ENCODE measurements around the gene GSX1.
A peak's percentile ranks its signal among the peaks of the same experiment; 100 is the strongest.
"Not testable (repeated sequence)": the region's sequence is repeated elsewhere in the genome, so short reads cannot be mapped to it uniquely, and the experiment has no call there.

The GSX1 gene

GRCh38 chr13:27792393-27793218 lies at the start of gene GSX1:
GSX1 (plus strand) TSS chr13:27792483; CDS start chr13:27792691, 208 bp downstream.
- TF ChIP-seq JUND (IDR thresholded peaks at IDR 0.05; ENCODE audit: low read depth) = no peak
- DNase-seq (ENCODE audit: low read depth in 1 of 2, low spot score in 1 of 2) = no peak
- in situ Hi-C loops (cut with HindIII; ENCODE audit: low pct_unique_long_range_greater_than_20kb, low sequenced_read_pairs) = no loop called here

GRCh38 chr13:27744801-27745200 lies 47.5 kb upstream of the GSX1 start:
- in situ Hi-C loops (cut with HindIII; ENCODE audit: low pct_unique_long_range_greater_than_20kb, low sequenced_read_pairs) = no loop called here
- no peak for TF ChIP-seq JUND (IDR thresholded peaks at IDR 0.05; ENCODE audit: low read depth)
- no peak for DNase-seq (ENCODE audit: low read depth in 1 of 2, low spot score in 1 of 2)

GRCh38 chr13:27745301-27745700 lies 47.0 kb upstream of the GSX1 start:
- no peak for DNase-seq (ENCODE audit: low read depth in 1 of 2, low spot score in 1 of 2)
- in situ Hi-C loops (cut with HindIII; ENCODE audit: low pct_unique_long_range_greater_than_20kb, low sequenced_read_pairs) = no loop called here
- TF ChIP-seq JUND (IDR thresholded peaks at IDR 0.05; ENCODE audit: low read depth) = no peak

- DNase-seq (ENCODE audit: low read depth in 1 of 2, low spot score in 1 of 2); in situ Hi-C loops (cut with HindIII; ENCODE audit: low pct_unique_long_range_greater_than_20kb, low sequenced_read_pairs): not testable (repeated sequence)
Observed at GRCh38 chr13:27748143-27748542, 44.1 kb upstream of the GSX1 start.

- no peak for DNase-seq (ENCODE audit: low read depth in 1 of 2, low spot score in 1 of 2)
- in situ Hi-C loops (cut with HindIII; ENCODE audit: low pct_unique_long_range_greater_than_20kb, low sequenced_read_pairs) = no loop called here
Observed at GRCh38 chr13:27751953-27752532, 40.2 kb upstream of the GSX1 start.

GRCh38 chr13:27765650-27766049 lies 26.6 kb upstream of the GSX1 start:
- DNase-seq (ENCODE audit: low read depth in 1 of 2, low spot score in 1 of 2) = no peak
- in situ Hi-C loops (cut with HindIII; ENCODE audit: low pct_unique_long_range_greater_than_20kb, low sequenced_read_pairs) = no loop called here
- TF ChIP-seq JUND (IDR thresholded peaks at IDR 0.05; ENCODE audit: low read depth) = no peak

More at GRCh38 chr13:27751953-27752532, 40.2 kb upstream of the GSX1 start:
- no peak for TF ChIP-seq JUND (IDR thresholded peaks at IDR 0.05; ENCODE audit: low read depth)

GRCh38 chr13:27770809-27771208 lies 21.5 kb upstream of the GSX1 start:
- in situ Hi-C loops (cut with HindIII; ENCODE audit: low pct_unique_long_range_greater_than_20kb, low sequenced_read_pairs) = no loop called here
- DNase-seq (ENCODE audit: low read depth in 1 of 2, low spot score in 1 of 2) = peak in 1 of 2 experiments; percentile 53
- no peak for TF ChIP-seq JUND (IDR thresholded peaks at IDR 0.05; ENCODE audit: low read depth)

- DNase-seq (ENCODE audit: low read depth in 1 of 2, low spot score in 1 of 2) = no peak
- in situ Hi-C loops (cut with HindIII; ENCODE audit: low pct_unique_long_range_greater_than_20kb, low sequenced_read_pairs) = no loop called here
- TF ChIP-seq JUND (IDR thresholded peaks at IDR 0.05; ENCODE audit: low read depth) = no peak
Observed at GRCh38 chr13:27772651-27773425, 19.4 kb upstream of the GSX1 start.

GRCh38 chr13:27774169-27774568 lies 18.1 kb upstream of the GSX1 start:
- no peak for TF ChIP-seq JUND (IDR thresholded peaks at IDR 0.05; ENCODE audit: low read depth)
- no peak for DNase-seq (ENCODE audit: low read depth in 1 of 2, low spot score in 1 of 2)
- in situ Hi-C loops (cut with HindIII; ENCODE audit: low pct_unique_long_range_greater_than_20kb, low sequenced_read_pairs) = no loop called here

- in situ Hi-C loops (cut with HindIII; ENCODE audit: low pct_unique_long_range_greater_than_20kb, low sequenced_read_pairs) = no loop called here
- no peak for DNase-seq (ENCODE audit: low read depth in 1 of 2, low spot score in 1 of 2)
- no peak for TF ChIP-seq JUND (IDR thresholded peaks at IDR 0.05; ENCODE audit: low read depth)
Observed at GRCh38 chr13:27774651-27775050, 17.6 kb upstream of the GSX1 start.

- TF ChIP-seq JUND (IDR thresholded peaks at IDR 0.05; ENCODE audit: low read depth) = no peak
- no peak for DNase-seq (ENCODE audit: low read depth in 1 of 2, low spot score in 1 of 2)
- in situ Hi-C loops (cut with HindIII; ENCODE audit: low pct_unique_long_range_greater_than_20kb, low sequenced_read_pairs) = no loop called here
Observed at GRCh38 chr13:27775943-27776342, 16.3 kb upstream of the GSX1 start.

GRCh38 chr13:27782151-27782550 lies 10.1 kb upstream of the GSX1 start:
- no peak for DNase-seq (ENCODE audit: low read depth in 1 of 2, low spot score in 1 of 2)
- TF ChIP-seq JUND (IDR thresholded peaks at IDR 0.05; ENCODE audit: low read depth) = no peak
- in situ Hi-C loops (cut with HindIII; ENCODE audit: low pct_unique_long_range_greater_than_20kb, low sequenced_read_pairs) = no loop called here

- DNase-seq (ENCODE audit: low read depth in 1 of 2, low spot score in 1 of 2) = peak; percentile 48 to 52
- no peak for TF ChIP-seq JUND (IDR thresholded peaks at IDR 0.05; ENCODE audit: low read depth)
- in situ Hi-C loops (cut with HindIII; ENCODE audit: low pct_unique_long_range_greater_than_20kb, low sequenced_read_pairs) = no loop called here
Observed at GRCh38 chr13:27783111-27783510, 9.2 kb upstream of the GSX1 start.

Data from T47D (cell line).